Esophagus muscularis mucosa (tissue), 4 donors: ENCODE results near the gene NID2. TPM values are rescaled to one million over a fixed set of nuclear protein-coding genes. Genes with fewer than 3 reads are reported as not detected.
A peak's percentile ranks its signal among the peaks of the same experiment; 100 is the strongest.

Experiments
- DNase-seq: peaks from one replicate; pipeline ENCODE4 v3.0.0-alpha.2; 2017; ENCODE audit errors: extremely low spot score
- H3K27ac ChIP-seq, 4 donors: fragments of 200-600 bp; sonication (generic); replicated peaks in 1 of 4; 1 replicate in 3 of 4; 2 replicates in 1 of 4; pipeline ENCODE4 v1.5.1; 2016 to 2019; ENCODE audit warnings: mild to moderate bottlenecking in 1 of 4
- H3K27me3 ChIP-seq, 4 donors: fragments of 200-600 bp; sonication (generic); one replicate each; pipeline versions ENCODE4 v1.5.1 to v1.6.0; 2016 to 2019
- H3K36me3 ChIP-seq, 4 donors: fragments of 200-600 bp; sonication (generic); one replicate each; pipeline ENCODE4 v1.5.1; 2016 to 2019
- H3K4me1 ChIP-seq, 4 donors: fragments of 200-600 bp; sonication (generic); one replicate each; pipeline ENCODE4 v1.5.1; 2016 to 2019
- H3K4me3 ChIP-seq, 4 donors: fragments of 200-600 bp; sonication (generic); 1 replicate in 2 of 4; 2 replicates in 2 of 4; pipeline ENCODE4 v1.5.1; 2016 to 2019; ENCODE audit warnings: mild to moderate bottlenecking in 4 of 4, moderate library complexity in 1 of 4
- H3K9me3 ChIP-seq, 4 donors: fragments of 200-600 bp; sonication (generic); 1 replicate in 3 of 4; 2 replicates in 1 of 4; pipeline ENCODE4 v1.5.1; 2016 to 2019
- CTCF ChIP-seq, 3 experiments: fragments of 200-600 bp in 2 of 3; fragments of 450-650 bp in 1 of 3; sonication (generic) in 2 of 3; IDR thresholded peaks; one replicate each; pipeline ENCODE4 v1.5.1; 2017 to 2019; ENCODE audit warnings: antibody characterized with exemption in 3 of 3, mild to moderate bottlenecking in 2 of 3, moderate library complexity in 1 of 3
- EP300 ChIP-seq: sonication (generic); formaldehyde crosslinking; IDR thresholded peaks from one replicate; pipeline ENCODE4 v1.6.1; 2017; ENCODE audit warnings: antibody characterized with exemption
- POLR2A ChIP-seq: fragments of 450-650 bp; IDR thresholded peaks from one replicate; pipeline ENCODE4 v1.6.1; 2017; ENCODE audit warnings: antibody characterized with exemption, moderate library complexity, mild to moderate bottlenecking, low read depth
- POLR2AphosphoS5 ChIP-seq, 2 donors: sonication (generic); formaldehyde crosslinking; IDR thresholded peaks; one replicate each; pipeline ENCODE4 v1.6.1; 2017; ENCODE audit warnings: antibody characterized with exemption in 2 of 2
- WGBS: methylation state at CpG from one replicate; pipeline ENCODE4 v1.1.5; 2018; 5-methylcytosine and 5-hydroxymethylcytosine counted together
- intact Hi-C: fragments of 100-400 bp; cut with DNase I; formaldehyde crosslinking; loops from one replicate; pipeline ENCODE4 v1.15.1; 2023
- total RNA-seq, 4 donors: library from RNA; depleted of rRNA; stranded (reverse); fragments of >200 nt; gene quantifications; one replicate each; pipeline versions ENCODE4 v1.1.0 to v1.2.1, GENCODE V29; 2016

Gene NID2
- total RNA-seq, 4 donors from 2014 or later: 40.4 to 77.2 (median 57.5) TPM

DNA sequence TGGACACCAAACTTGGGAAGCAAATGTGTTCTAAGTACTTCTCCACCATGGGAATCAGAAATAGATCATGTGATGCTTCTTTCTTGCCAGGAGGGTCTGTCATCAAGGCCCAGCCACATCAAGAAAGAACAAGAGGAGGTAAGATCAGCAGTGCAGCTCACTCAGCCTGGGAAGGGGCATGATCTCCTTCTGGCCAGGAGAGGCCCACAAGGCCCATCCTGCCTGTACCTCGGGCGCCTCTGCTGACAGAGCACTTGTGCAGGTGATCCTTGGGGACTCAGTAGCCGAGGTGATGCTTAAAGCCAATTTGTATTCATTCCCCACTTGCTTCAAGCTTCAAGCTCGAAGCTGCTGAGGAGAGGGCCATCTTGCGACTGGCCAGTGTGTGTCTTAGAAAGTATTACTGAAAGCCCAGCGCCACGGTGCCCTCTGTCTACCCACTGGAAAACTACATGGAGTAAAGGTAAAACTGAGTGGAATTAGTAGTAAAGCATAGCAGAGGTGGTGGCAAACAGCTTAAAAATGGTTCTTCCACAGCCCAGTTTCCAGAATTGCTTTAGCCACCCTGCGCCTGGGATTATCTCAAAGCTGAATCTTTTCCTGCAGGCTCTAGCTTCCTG lies 53.3 kb downstream of the NID2 start:
- WGBS: 82% methylated on average over 8 of the region's 8 CpGs
- intact Hi-C loops: no loop called here
- Histone ChIP-seq H3K36me3 (peaks cover 29 to 74% (median 52%) of the 10 kb centered on the region in 4 donors), H3K27me3 (no peaks in the 10 kb centered on the region), H3K27ac (no peak overlapping the region), H3K9me3 (no peaks in the 10 kb centered on the region), H3K4me3 (no peak overlapping the region), H3K4me1 (peaks cover 31 to 78% (median 41%) of the 10 kb centered on the region in 4 donors)
- TF ChIP-seq POLR2A: no peak
- TF ChIP-seq POLR2AphosphoS5 (IDR thresholded peaks at IDR 0.05): no peak
- TF ChIP-seq CTCF (IDR thresholded peaks at IDR 0.05): peak; percentile 32 to 51 (median 41)
- no peak for TF ChIP-seq EP300
- DNase-seq: no peak

GRCh38 chr14:52014601-52015267 lies 54.1 kb downstream of the NID2 start:
- Histone ChIP-seq H3K4me1 (peaks cover 36 to 80% (median 41%) of the 10 kb centered on the region in 4 donors), H3K27me3 (no peaks in the 10 kb centered on the region), H3K27ac (no peak overlapping the region), H3K9me3 (no peaks in the 10 kb centered on the region), H3K4me3 (no peak overlapping the region), H3K36me3 (peaks cover 31 to 76% (median 56%) of the 10 kb centered on the region in 4 donors)
- no peak for DNase-seq
- intact Hi-C loops: no loop called here
- TF ChIP-seq CTCF (IDR thresholded peaks at IDR 0.05): no peak
- no peak for TF ChIP-seq EP300
- TF ChIP-seq POLR2A: no peak
- no peak for TF ChIP-seq POLR2AphosphoS5 (IDR thresholded peaks at IDR 0.05)
- WGBS: 85% methylated on average over 15 of the region's 15 CpGs

DNA sequence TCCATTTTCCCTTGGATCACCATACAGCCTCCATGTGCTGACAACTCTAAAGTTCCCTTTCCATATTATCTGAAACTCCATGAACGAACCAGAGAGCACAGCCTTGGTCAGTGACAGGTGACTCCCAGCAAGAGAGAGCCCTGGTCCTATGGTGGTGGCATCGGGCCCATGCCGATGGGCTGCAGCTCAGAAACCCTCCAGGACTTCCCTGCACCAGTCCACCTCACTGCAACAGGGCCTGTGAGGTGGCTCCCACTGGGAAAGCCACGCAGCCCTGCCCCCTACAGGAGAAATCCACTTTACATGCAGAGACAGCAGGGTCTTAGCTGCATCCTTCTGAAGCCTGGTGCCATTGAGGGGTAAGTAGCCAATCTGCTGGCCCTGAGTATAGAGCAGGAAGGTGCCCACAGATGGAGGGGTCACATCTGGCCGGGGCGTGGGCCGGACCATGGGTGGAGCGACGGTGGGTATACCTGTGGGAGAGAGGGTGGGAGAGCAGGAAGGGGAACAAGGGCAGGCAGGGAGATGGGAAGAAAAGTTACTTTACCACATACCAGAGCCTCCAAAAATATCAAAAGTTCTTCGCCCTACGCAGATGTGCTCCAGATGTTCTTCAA lies 54.8 kb downstream of the NID2 start:
- H3K9me3 ChIP-seq: no peaks in the 10 kb centered on the region
- no peak for DNase-seq
- intact Hi-C loops: no loop called here
- no peak overlapping the region for H3K4me3 ChIP-seq
- no peaks in the 10 kb centered on the region for H3K27me3 ChIP-seq
- H3K36me3 ChIP-seq: peaks cover 29 to 76% (median 56%) of the 10 kb centered on the region in 4 donors
- H3K27ac ChIP-seq: peak overlapping the region in 1 of 4 donors; percentile 55
- peaks cover 36 to 75% (median 38%) of the 10 kb centered on the region in 4 donors for H3K4me1 ChIP-seq
- 78% methylated on average over 8 of the region's 11 CpGs for WGBS
- no peak for TF ChIP-seq POLR2AphosphoS5 (IDR thresholded peaks at IDR 0.05)
- TF ChIP-seq POLR2A: no peak
- no peak for TF ChIP-seq EP300
- TF ChIP-seq CTCF (IDR thresholded peaks at IDR 0.05): no peak

DNA sequence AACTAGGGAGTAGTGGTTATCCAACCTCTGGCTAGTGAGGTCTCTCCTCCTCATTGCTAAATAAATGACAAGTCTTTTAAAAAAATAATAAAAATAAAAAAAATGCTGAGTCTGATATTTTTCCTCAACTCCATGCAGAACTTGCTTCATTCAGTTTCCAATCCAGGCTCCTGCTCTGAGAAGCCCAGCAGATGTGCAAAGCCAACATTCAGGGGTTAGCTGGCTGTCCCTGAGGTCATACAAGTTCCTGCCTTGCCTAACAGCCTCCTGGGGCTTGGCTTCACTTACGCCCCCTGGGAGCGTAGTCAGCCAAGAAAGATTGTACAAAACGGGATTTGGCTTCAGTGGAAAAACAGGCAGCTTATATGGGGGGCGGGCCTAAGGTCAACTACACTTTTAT lies 56.2 kb downstream of the NID2 start:
- H3K4me3 ChIP-seq: no peak overlapping the region
- H3K36me3 ChIP-seq: peaks cover 29 to 77% (median 60%) of the 10 kb centered on the region in 4 donors
- TF ChIP-seq POLR2AphosphoS5 (IDR thresholded peaks at IDR 0.05) (peak; percentile 12 to 39), EP300 (no peak)
- H3K4me1 ChIP-seq: peaks cover 30 to 60% (median 40%) of the 10 kb centered on the region in 4 donors
- DNase-seq: no peak
- H3K27ac ChIP-seq: peak overlapping the region in 3 of 4 donors; percentile 3 to 55 (median 41)
- intact Hi-C loops: no loop called here
- no peaks in the 10 kb centered on the region for H3K27me3 ChIP-seq
- no peaks in the 10 kb centered on the region for H3K9me3 ChIP-seq
- 41% methylated on average over 4 of the region's 4 CpGs for WGBS

DNA sequence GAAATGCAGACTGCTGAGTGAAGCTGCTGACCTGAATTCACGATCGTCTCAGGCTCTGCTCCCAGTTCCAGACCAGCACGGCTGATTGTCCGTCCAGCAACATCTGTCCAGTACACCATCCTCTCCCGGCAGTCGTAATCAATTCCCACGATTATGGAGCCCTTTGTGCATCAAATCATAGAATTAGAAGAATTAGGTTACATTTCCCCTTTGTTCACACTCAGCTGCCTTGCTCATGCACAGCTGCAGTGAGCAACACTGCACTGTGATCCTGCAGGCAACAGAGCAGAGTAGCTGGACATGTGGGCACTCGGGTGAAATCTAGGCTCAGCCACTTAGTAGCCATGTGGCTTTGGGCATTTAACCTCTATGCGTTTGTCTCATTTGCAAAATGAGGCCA lies 57.3 kb downstream of the NID2 start:
- Histone ChIP-seq H3K4me1 (peaks cover 30 to 58% (median 37%) of the 10 kb centered on the region in 4 donors), H3K27ac (no peak overlapping the region), H3K4me3 (no peak overlapping the region), H3K27me3 (no peaks in the 10 kb centered on the region), H3K36me3 (peaks cover 33 to 77% (median 66%) of the 10 kb centered on the region in 4 donors), H3K9me3 (no peaks in the 10 kb centered on the region)
- intact Hi-C loops: no loop called here
- WGBS: 98% methylated on average over 9 of the region's 9 CpGs
- TF ChIP-seq POLR2A: no peak
- TF ChIP-seq EP300: no peak
- TF ChIP-seq POLR2AphosphoS5 (IDR thresholded peaks at IDR 0.05): no peak
- TF ChIP-seq CTCF (IDR thresholded peaks at IDR 0.05): no peak
- DNase-seq: no peak
